Measurements from ENCODE around the gene CNOT2.
"Not testable (repeated sequence)": the region's sequence is repeated elsewhere in the genome, so short reads cannot be mapped to it uniquely, and the experiment has no call there.

The CNOT2 gene

DNA sequence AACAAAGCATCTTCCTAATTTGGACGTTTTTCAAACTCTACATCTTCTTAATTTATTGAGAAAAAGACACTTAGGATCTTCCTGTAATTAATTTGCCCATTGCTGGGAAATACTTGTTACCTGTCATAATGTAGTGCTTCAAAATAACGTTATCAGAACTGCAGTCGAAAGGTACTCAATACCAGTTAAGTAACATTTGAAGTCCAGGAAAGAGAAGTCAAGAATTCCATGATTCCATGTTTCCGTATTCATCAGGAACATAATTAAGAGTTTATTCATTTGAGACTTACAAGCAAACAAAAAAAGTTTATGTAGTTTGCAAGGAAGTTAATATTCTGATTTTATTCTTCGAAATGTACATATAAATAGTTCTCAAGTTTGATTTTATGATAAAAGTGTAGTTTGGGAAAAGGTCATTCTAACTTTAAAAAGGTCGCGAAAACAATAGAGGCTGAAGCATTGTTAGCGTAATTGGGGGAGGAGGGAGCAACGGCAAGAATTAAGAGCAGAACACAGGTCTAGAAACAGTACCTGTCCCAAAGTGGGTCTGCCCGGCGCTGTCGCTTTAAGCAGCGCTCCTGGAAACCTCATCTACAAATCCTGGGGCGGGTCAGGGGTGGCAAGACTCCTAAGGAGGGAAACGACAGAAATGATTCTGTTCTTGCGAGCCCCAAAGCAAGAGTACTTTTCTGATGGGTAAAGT, 121.6 kb downstream of the CNOT2 start:
- DNase-seq (ENCODE audit: low spot score): no peak

DNA sequence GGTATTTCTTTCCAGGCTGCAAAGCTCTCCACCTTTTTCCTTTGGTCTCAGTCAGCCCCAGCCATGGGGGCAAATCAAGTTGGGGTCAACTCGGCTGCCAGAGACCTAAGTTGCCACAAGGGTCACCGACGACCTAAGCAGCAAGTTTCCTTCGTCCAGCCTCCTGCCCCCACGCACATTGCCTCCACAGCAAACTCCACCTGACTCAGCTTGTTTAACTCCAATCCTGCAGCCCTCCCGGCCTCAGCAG, 122.1 kb downstream of the CNOT2 start:
- DNase-seq (ENCODE audit: low spot score): no peak

DNA sequence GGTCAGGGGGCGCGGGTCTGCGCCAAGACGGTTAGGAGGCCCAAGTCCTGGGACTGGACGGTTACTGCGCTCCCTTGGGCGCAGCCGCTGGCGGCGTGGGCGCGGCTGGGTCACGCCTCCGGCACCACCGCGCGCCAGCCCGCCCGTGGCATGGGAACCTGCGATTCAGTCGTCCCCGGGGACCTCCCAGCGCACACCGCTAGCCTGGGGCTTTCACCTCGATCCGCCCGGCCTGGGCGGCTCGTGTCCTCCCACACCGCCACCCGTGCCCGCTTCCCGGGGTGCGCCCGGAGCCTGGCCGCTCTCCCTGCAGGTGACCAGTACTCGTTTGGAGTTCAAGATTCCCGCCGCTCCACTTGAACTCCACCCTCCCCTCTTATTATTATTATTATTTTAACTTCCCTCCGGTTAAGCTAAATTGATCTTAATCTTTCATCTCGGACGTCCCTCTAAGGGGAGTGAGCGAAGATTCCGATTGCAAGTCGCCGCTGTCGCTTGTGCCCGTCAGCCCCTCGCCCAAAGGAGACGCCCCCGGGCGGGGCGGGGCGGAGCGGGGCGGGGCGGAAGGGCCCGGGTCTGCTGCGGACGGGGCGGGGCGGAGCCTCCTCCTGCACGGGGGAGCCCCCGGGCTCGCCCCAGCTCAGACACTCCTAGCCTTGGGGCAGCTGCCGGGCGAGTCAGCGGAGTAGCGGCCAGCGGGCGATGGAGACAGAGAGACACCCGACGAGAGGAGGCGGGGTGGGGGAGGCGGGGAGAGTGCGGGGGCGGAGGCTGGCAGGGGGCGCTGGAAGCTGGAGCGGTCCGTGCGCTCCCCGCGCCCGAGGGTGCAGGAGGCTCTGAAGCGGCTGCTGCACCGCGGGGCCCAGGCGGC, 122.7 kb downstream of the CNOT2 start, which contains the start of gene KCNMB4:
KCNMB4 (plus strand) TSS at position 643 of the 871 bp plus-strand sequence. CDS start 445 bp downstream, outside the sequence.
- peak; percentile 86 for DNase-seq (ENCODE audit: low spot score)

DNA sequence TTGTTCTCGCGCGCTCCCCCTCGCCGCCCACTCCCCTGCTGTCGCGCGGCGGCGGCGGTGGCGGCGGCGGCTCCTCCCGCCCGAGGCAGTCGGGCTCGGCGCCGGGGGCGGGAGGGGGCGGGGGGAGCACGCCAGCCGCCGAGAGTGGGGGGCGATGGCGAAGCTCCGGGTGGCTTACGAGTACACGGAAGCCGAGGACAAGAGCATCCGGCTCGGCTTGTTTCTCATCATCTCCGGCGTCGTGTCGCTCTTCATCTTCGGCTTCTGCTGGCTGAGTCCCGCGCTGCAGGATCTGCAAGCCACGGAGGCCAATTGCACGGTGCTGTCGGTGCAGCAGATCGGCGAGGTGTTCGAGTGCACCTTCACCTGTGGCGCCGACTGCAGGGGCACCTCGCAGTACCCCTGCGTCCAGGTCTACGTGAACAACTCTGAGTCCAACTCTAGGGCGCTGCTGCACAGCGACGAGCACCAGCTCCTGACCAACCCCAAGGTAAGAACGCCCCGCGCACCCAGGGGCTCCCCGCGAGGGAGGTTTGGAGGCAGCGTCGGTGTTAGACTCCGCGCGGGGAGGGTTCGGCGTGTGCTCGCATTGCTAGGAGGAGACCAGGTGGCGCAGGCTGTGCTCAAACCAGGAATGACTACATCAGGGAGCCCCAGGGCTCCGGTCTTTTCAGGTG, 123.5 kb downstream of the CNOT2 start:
- peak; percentile 63 for DNase-seq (ENCODE audit: low spot score)

DNA sequence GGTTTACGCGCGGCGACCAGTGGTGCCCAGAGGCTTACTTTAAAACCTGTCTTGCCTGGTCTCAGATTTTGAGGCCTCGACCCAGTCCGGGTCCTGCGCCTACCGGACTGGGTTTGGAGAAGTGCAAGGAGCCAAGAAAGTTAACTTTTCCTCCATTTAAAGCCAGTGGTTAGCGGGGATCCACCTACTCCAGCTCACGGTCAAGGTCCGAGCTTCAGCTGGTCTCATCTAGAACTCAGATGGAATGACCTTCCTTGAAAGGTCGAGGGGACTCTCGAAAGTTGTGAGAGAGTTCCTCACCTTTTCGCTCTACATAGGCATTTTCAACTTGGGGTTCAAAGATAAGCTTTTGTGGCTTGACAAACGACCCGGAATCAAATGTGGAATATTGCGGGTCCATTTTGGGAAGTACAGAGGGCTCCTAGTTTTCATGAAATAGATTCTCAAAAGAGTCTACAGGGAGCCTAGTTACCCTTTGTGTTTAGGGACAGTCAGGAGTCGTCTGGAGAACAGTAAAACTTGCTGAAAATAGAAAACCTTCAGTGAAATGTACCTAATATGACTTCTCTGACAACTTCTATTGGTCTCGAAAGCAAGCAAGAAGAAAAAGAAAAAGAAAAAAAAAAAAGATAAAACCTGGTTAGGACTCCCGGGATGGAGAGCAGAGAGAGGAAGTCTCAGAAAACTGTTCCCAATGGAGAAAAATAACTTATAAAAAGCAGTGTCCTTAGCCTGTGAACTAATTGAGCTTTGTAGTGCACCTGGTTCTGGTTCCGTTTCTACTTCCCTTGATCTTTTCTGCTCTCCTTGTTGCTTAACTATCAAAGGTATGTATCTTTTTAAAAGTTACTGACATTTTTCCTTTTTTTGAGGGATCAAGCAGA, 124.3 kb downstream of the CNOT2 start:
- no peak for DNase-seq (ENCODE audit: low spot score)

DNA sequence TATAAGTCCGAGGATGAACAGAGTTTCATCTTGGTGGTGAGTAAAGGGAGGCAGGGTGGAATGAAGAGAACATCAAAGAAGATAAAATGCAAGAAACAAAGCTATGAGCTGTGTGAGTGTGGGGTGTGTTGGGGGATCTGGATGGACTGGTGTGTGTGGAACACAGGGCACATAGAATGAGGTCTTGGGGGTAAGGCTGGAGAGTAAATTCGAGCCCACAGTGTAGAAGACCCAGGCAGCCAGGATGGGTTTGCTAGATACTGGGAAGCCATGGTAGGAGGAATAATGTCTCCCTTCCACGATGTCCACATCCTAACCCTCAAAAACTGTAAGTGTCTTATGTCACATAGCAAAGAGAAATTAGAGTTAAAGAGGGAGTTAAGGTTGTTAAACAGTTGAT, 129.6 kb downstream of the CNOT2 start:
- no peak for DNase-seq (ENCODE audit: low spot score)

DNA sequence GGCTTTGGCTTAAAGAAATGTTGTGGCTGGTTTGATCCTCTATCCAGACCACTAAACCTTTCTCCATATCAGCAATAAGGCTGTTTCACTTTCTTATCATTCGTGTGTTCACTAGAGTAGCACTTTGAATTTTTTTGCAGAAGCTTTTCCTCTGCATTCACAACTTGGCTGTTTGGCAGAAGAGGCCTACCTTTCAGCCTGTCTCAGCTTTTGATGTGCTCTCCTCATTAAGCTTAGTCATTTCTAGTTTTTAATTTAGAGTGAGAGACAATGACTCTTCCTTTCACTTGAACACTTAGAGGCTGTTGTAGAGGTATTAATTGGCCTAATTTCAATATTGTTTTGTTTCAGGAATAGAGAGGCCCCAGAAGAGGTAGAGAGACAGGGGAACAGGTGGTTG, 136.6 kb downstream of the CNOT2 start:
- no peak for DNase-seq (ENCODE audit: low spot score)

DNA sequence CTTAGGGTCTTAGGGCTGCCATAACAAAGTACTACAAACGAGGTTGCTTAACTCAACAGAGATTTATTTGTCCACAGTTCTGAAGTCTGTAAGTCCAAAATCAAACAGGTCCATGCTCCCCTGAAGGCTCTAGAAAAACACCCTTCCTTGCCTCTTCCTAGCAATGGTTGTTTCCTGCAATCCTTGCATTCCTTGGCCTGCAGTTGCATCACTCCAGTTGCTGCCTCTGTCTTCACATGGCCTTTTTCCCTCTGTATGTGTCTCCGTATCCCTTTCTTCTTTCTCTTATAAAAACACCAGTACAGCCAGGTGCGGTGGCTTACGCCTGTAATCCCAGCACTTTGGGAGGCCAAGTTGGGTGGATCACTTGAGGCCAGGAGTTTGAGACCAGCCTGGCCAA, 140.3 kb downstream of the CNOT2 start:
- DNase-seq (ENCODE audit: low spot score): no peak

DNA sequence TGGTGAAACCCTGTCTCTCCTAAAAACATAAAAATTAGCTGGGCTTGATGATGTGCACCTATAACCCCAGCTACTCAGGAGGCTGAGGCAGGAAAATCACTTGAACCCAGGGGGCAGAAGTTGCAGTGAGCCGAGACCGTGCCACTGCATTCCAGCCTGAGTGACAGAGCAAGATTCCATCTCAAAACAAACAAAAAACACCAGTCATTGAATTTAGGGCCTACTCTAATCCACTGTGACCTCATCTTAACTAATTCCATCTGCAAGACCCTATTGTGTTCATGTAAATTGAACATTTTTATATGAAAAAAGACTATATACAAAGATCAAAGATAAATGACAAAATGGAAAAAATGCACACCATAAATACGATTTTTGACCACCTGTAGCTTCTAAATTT, 140.7 kb downstream of the CNOT2 start:
- DNase-seq (ENCODE audit: low spot score): no peak

DNA sequence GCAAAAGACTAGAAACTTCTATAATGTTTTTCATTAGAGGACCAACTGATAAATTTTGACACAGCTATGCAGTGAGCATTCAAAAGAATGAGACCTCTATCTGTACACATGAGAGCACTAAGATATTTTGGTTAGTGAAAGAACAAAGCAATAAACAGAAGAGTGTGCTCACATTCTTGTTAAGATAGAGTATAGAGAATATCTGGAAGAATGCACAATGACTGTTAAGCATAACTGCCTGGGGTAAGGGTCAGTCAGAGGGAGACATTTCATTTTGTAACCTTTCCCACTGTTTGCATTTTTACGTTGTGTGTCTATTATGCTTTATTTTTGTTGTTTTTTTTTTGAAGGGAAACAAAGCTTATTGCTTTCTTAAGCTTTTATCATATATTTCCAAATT, 143.5 kb downstream of the CNOT2 start:
- DNase-seq (ENCODE audit: low spot score): no peak

DNA sequence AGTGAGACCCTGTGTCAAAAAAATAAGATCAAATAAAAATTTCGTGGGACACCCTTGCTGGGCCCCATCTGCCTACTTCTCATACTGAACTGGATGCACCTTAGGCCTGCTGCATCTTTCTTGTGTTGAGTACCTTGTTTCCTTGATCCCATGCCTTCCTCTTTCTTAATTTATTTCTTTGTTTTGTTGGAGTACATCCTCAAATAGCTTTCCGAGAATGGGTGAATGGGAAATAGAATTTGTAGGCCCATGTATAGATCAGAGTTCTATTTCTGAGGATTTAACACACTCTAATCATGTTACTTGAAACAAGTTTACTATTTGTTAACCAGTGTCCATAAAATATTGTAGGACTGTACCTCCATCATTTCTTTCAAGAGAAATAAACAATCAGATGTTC, 146.4 kb downstream of the CNOT2 start:
- DNase-seq (ENCODE audit: low spot score): no peak

DNA sequence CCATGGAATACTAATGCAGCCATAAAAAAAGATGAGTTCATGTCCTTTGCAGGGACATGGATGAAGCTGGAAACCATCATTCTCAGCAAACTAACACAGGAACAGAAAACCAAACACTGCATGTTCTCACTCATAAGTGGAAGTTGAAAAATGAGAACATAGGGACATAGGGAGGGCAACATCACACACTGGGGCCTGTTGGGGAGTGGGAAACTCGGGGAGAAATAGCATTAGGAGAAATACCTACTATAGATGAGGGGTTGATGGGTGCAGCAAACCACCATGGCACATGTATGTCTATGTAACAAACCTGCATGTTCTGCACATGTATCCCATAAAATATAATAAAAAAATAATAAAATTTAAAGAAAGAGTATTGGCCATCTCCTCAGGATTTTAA, 149.4 kb downstream of the CNOT2 start:
- DNase-seq (ENCODE audit: low spot score): not testable (repeated sequence)

DNA sequence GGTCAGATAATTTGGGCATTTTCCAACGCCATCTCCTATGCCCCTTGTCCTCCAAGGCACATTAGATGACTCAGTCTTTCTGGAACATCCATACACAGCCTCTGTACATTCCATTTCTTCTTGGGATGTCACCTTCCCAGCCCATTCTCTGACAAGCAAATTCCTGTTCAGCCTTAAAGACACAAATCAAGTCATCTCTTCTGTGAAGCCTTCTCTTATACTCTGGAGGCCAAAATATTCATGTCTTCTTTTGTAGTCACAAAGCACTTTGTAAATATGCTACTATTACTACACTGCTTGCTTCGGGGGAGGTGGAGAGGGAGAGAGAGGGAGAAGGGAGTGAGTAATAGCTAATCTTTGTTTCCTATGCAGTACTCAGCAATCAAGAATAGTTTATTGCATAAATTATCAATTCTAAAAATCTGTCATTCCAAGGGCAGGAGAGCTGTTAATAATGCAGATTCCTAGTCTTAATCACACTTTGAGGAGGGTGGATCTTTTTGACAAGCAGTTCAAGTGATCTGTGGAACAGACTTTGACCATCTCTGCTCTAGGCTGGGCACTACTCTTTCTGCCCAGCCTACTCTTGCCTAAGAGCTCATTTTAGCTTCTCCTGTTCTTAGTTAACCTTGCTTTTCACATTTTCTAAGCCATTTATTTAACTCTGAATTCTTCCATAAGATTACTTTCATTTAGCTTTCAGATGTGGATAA, 150.7 kb downstream of the CNOT2 start:
- no peak for DNase-seq (ENCODE audit: low spot score)

DNA sequence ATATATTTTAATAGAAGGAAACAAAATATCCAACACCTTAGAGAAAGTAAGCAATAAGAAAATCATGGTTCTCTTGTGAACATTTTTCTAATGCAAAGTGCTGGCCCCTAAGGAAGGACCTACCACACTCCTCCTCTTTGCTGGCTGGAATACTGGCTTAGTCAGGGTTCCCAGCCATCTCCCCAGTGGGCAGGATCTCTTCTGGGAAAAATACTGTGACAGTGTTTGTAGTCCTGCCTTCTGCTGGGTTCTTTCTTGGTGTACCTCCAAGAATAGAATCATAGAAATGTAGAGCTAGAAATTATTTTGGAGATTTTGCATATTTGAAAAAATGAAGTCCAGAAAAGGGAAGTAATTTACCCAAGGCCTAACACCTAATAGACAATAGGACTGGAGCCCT, 154.8 kb downstream of the CNOT2 start:
- DNase-seq (ENCODE audit: low spot score): no peak

DNA sequence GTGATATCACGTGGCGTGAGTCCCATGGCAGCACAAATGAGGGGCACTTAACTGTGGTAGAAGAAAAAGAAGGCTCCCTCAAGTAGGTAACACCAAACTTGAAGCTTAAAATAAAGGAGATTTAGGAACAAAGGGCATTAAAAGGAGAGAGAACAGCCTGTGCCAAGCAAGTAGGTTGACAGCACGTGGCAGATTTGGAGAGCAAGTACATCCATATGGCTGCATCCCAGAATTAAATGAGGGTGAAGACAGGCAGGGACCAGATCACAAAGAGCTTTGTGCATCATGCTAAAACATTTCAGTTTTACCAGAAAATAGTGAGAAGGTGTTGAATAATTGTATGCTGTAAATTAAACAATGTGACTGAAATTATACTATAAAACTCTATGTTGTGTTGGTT, 155.6 kb downstream of the CNOT2 start:
- no peak for DNase-seq (ENCODE audit: low spot score)

DNA sequence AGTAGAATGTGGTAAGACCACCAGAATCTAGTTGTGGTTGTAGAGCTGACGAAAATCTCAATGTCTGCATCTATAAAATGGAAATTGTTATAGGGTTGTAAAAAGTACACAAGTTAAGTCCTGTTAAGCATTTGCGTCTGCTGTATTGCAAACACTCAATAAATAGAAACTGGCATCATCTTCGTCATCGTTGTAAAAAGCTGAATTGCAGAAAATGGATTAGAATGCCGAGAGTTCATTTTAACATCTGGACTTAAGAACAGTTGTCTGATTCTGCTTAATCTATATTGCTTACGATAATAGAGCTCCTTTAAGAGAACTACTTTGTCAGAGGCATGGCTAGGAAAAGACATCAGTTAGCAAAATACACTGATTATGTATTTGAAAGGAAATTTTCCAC, 156.1 kb downstream of the CNOT2 start:
- no peak for DNase-seq (ENCODE audit: low spot score)

DNA sequence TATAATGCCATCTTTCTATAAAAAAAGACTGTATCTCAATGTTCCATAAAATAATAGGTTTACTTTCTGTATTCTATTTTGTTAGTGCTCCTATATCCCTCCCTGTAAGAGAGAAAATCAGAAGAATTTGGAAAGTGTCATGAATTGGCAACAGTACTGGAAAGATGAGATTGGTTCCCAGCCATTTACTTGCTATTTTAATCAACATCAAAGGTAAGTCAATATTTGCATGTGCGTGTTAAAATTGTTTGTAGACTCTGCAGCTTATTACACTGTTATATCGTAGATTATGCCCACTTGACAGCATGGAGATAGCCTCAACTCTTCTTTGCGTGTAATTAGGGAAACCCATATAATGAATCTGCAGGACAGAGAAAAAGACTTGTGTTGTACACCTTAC, 156.9 kb downstream of the CNOT2 start:
- DNase-seq (ENCODE audit: low spot score): no peak

DNA sequence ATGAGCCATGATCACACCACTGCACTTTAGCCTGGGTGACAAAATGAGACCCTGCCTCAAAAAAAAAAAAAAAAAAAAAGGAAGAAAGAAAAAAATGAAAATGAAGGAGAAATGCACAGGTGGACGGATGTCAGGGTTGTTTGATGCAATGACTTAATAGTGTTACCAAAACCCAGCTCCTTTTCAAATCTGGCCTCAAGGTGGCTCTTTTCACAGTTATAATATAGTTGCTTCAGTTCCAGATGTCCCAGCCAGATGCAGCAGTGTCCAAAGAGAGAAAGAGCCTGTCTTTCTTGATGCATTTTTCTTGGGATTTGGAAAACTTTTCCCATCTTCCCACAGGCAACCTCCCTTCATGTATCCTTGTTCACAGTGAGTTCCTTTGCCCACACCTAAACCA, 159.4 kb downstream of the CNOT2 start:
- no peak for DNase-seq (ENCODE audit: low spot score)

DNA sequence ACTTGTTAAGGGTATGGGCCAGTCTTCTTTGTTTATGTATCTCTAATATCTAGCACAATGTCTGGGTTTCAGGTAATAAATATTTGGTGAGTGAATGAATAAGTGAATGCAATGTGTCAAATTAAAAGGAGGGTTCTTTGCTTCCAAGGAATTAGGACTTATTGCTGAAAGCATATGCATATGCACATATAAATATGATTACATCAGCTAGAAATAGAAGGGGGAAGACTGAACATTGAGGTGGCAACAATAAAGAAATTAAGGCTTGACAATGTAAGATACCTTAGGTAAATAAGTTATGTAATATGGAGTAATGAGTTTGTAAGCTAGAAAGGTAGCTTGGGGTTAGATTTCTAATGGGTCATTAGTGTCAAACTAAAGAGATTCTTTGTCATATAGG, 160.6 kb downstream of the CNOT2 start:
- no peak for DNase-seq (ENCODE audit: low spot score)
